Peyer's patch (tissue), 4 donors: ENCODE data around the gene PLCH1.

Experiments
- CTCF ChIP-seq, 6 experiments: fragments of 450-650 bp in 4 of 6; fragments of 200-600 bp in 2 of 6; sonication (generic) in 1 of 6; IDR thresholded peaks; one replicate each; pipeline ENCODE4 v1.5.1; 2017 to 2019; ENCODE audit warnings: antibody characterized with exemption in 6 of 6, mild to moderate bottlenecking in 3 of 6, moderate library complexity in 1 of 6
- POLR2A ChIP-seq, 2 donors: fragments of 450-650 bp; IDR thresholded peaks; one replicate each; pipeline ENCODE4 v1.5.1; 2017; ENCODE audit warnings: antibody characterized with exemption in 2 of 2, mild to moderate bottlenecking in 2 of 2, moderate library complexity in 2 of 2

DNA sequence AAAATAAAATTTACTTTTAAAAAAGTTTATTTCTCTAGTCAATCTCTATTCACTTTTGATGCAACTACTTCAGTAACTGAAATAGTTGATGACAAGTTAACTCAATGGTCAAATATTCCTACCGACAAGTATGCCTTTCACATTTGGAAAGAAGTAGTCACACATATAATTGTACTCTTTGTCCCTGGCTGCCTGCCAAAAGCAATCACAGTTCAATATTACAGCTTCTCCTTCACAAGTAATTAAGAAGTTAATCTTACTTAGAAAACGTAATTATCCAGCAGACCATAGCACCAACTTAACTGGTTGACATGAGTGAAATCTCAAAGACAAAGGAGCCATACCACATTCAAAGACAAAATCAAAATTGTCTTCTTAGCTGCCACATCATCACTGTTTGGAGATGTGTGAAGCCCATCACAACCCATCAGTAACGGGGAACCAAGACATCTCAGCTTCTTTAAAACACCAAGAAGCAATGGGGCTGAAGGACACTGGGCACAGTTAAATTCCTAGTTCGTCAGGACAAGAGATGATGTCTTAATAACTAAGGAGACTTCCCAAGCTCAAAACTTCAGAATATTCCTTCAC is 86.1 kb downstream of the PLCH1 start:
- TF ChIP-seq CTCF (IDR thresholded peaks at IDR 0.05) (no peak), POLR2A (IDR thresholded peaks at IDR 0.05) (no peak)
